Measurements from ENCODE around the gene NDUFS2.
"Not testable (repeated sequence)": the region's sequence is repeated elsewhere in the genome, so short reads cannot be mapped to it uniquely, and the experiment has no call there.

Gene NDUFS2

DNA sequence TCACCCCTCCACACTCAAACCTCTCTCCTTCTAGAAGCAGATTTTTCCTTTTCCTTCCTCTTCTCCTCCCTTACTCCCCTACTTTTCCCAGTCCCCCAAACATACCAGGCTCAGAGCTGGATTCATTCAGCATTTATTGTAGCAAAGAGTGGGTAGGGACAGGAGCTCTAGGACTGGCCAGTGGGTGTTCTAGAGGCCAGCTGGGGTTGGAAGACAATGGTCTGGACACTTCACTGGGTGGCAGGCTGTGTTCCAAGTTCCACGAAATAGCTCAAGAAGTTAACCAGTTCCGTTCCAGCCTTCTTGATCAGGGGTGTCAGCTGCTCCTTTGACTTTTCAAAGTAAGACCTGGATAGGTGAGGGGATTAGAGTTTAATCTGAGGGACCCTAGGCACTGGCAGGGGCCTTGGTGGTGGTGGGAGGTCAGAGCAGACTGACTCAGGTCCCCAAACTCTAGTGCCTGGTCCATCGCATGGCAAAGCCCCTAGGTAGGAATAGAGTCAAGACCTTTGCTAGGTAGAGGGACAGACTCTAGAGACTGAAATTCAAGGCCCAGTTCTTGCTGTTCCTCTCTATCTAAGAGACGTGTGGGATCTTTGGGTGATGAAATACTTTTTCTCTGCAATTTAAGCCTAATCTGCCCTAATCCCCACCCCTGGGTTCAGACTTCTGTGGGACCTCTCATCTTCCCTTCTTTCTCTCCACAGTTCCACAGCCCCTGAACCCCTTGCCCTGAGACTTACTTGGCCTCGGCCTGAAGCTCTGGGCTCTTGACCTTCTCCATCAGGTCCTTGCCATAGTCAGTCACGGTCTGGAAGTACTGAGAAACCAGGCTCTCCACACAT is 20.2 kb downstream of the NDUFS2 start:
- DNase-seq, result no peak

DNA sequence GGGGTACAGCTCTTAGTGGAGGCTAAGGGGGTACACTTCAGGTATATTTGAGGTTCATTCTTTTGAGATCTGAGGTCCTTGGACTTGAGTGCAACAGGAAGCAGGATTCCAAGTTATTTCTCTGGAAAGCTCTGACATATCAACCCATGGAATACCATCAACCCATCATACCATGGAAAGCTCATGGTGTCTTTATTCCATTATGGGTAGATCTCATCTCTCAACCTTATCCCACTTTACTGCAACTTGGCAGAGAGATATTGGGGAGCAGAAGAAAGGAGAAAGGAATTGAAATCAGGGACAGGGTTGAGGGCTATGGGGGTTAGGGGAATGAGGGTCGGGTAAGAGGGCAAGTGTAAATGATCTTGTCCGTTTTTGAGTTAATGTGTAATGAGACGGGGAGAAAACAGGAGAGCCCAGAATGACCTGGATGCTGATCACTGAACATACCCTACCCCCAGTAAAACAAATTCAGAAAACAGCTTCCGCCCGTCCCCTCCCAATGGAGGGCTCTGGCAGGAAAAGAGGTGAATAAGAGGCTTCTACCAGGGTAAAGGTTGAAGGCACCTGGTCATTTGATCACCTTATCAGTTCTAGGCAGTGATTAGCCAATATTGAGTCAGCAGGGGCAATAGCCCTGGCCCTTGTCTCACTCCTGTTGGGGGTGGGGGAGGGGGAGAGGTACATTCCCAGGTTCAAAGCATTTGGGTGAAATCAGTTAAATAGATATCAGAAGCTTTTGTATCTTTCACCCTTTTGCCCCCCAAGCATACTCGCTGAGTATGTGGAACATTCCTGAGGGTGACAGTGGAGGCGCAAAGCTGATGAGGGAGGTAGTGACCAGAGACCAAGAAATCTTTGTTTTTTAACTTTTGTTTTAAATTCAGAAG is 21.9 kb downstream of the NDUFS2 start:
- no peak for DNase-seq

DNA sequence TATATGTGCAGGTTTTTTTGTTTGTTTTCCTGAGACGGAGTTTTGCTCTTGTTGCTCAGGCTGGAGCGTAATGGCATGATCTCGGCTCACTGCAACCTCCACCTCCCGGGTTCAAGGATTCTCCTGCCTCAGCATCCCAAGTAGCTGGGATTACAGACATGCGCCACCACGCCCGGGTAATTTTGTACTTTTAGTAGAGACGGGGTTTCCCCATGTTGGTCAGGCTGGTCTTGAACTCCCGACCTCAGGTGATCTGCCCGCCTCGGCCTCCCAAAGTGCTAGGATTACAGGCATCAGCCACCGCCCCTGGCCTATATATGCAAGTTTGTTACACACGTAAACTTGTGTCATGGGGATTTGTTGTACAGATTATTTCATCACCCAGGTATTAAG is 22.5 kb downstream of the NDUFS2 start:
- DNase-seq, result not testable (repeated sequence)

GRCh38 chr1:161225178-161225533 is 23.0 kb downstream of the NDUFS2 start:
- DNase-seq, result no peak

DNA sequence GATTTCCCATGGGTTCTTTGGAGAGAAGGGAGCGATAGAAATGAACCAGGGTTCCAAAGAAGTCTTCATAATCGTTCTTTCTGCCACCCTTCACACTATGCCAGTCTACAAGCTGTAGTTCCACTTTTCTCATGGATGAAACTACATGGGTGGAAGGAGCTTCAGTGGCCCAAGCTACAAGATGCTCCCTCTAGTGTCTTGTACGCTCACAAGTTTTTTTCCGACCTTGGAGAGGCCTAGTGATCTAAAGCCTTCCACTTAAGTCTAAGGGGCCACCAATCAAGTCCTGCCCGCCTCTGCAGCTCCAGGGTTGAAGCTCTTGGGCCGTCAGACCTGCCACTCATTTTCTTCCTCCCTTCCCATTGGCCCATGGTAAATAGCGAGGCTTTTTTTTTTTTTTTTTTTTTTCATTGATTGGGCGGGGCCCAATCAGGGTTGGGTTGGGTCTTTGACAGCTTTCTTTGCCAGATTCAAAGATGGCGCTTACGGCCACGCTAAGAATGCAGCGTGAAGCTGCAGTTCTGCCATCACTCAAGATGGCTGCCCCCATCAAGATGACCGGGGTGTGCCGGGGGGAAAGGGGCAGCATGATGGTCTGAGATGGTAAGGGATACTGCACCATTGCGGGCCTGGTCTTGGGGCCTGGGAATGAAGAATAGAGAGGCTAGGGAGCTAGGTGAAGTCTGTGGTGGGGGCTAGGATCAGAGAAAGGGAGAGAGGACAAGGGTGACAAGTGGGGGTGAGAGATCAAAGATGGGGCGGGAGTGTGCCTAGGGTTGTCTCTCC is 23.6 kb downstream of the NDUFS2 start, which contains the start of gene TOMM40L:
TOMM40L (plus strand) TSS at position 527 of the 786 bp plus-strand sequence. CDS start 430 bp downstream, outside the sequence.
- DNase-seq, result peak; percentile 98

DNA sequence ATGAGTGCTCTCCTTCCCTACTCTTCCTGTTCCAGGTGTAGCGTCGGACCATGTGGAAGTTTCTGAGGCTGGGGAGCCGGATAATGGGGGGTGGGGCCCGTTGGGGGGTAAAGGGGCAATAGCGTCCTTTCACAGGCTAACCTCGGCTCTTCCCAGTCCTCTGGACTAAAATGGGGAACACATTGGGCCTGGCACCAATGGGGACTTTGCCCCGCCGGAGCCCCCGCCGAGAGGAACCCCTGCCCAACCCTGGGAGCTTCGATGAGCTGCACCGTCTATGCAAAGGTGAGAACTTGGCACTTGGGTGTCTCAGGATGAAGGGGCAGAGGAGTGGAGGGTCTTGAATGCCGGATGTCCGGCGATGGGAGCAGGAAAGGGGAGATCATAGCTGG is 24.1 kb downstream of the NDUFS2 start:
- DNase-seq, result peak in 1 of 2 experiments; percentile 23

DNA sequence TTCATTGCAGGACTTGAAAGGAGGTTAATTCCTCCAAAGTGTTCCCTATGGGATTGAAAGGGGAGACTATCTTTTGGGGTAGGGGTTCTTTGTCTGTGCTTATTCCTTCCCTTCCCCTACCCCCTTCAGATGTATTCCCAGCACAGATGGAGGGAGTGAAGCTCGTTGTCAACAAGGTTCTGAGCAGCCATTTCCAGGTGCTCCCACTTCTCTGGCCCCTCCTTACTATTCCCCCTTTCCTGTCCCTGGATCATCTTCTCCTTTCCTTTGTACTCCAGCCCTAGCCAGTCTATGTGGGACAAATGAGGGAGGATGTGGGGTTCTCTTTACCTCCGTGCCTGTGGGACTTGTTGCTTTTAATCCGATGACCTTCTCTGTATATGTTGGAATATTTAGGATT is 24.6 kb downstream of the NDUFS2 start:
- peak in 1 of 2 experiments; percentile 28 for DNase-seq

GRCh38 chr1:161227196-161227871 is 25.2 kb downstream of the NDUFS2 start:
- DNase-seq, result peak; percentile 85 to 90

- DNase-seq, result no peak
These were observed 25.9 kb downstream of the NDUFS2 start for GRCh38 chr1:161228032-161228431.

DNA sequence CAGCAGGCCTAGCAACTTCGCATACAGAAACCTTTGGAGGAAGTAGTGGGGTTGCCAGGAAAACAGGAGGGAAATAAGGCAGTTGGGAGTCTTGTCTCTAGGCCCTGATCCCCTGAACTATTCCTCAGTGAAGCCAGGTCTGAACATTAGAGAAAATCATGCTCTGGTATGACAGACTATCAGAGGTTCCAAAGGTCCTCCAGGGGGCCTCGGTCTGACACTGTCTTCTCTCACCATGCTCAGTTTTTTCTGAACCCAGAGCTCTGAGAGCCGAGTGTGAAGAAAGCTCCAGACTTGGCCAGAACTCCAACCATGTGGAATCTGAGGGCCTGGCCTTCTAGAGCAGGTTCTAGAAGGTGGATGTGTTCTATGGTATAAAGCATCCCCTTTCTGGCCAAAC is 27.7 kb downstream of the NDUFS2 start:
- DNase-seq, result no peak

GRCh38 chr1:161230762-161231161 is 28.6 kb downstream of the NDUFS2 start:
- no peak for DNase-seq

GRCh38 chr1:161233102-161233501 is 30.9 kb downstream of the NDUFS2 start:
- no peak for DNase-seq

GRCh38 chr1:161235957-161236775 is 34.0 kb downstream of the NDUFS2 start:
- no peak for DNase-seq

DNA sequence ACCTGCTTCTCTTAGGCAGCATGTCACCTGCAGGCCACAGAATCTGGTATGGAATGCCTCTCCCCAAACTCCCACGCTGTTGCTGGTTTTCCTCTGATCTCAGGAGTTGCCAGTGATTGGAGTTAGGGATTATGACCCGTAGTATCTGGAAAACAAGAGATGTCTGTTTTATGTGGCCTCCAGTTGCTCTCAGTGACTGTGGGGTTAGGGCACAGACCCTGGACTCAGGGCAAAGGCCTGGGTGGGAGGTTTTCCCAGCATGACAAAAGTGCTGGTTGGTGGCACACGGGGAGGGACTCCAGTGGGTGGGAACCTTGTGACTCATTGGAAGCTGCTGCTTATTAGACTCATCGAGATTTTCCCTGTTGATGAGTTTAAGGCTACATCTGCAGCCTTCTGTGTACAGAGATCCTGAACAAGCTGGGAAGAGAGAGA is 35.9 kb downstream of the NDUFS2 start, which contains the start of gene NR1I3:
NR1I3 (minus strand) TSS at position 165 of the 435 bp plus-strand sequence. CDS start 1,638 bp downstream, outside the sequence.
- no peak for DNase-seq

GRCh38 chr1:161241682-161242081 is 39.5 kb downstream of the NDUFS2 start:
- DNase-seq, result no peak

DNA sequence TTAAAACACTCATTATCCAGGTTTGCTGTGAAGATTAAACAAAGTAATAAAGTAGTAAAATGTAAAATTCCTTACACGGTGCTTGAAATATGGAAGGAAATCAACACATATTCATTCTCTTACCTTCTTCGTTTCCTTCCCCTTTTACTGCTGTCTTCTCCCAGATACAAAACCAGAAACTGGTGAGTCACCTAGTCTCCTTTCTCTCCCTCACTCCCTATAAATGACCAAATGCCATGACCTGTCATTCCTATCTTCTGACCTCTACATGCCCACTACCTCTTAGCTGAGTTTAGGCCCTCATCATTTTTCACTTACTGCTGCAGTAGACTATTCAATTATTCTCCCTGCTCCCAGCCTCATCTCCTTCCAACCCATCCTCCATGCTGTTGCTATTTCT is 40.1 kb downstream of the NDUFS2 start:
- DNase-seq, result no peak

DNA sequence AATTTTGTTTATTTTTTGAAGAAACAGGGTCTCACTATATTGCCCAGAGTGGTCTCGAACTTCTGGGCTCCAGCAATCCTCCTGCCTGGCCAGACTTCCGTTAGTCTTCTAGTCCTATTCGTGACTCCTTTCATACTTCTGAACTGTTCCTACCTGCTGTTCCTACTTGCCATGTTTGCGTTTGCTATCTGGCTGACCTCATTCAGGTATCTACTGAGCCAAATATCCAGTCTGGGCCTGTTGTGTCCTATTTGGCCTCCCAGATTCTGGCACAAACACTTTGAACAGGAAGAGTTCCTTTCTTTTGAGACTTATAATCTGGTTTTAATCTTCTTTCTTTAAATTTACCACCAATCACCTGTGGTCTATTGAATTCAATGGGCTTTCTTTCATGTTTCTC is 42.7 kb downstream of the NDUFS2 start:
- no peak for DNase-seq

DNA sequence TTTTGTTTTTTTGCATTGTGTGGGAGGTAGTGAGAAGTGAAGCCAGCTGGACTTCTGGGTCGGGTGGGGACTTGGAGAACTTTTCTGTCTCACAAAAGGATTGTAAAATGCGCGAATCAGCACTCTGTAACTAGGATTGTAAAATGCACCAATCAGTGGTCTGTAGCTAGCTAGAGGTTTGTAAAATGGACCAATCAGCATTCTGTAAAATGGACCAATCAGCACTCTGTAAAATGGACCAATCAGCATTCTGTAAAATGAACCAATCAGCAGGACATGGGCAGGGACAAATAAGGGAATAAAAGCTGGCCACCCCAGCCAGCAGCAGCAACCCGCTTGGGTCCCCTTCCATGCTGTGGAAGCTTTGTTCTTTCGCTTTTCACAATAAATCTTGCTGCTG is 47.9 kb downstream of the NDUFS2 start:
- not testable (repeated sequence) for DNase-seq

GRCh38 chr1:161250829-161251228 is 48.7 kb downstream of the NDUFS2 start:
- no peak for DNase-seq

GRCh38 chr1:161251579-161251978 is 49.4 kb downstream of the NDUFS2 start:
- DNase-seq, result no peak

GRCh38 chr1:161255302-161255701 is 53.1 kb downstream of the NDUFS2 start:
- DNase-seq, result not testable (repeated sequence)

Measured in SHP77 (cell line).